B cell (primary cell): ENCODE measurements around the gene HES5.

Source experiments
- CTCF ChIP-seq: fragments of 200-600 bp; IDR thresholded peaks from one replicate; pipeline ENCODE4 v1.8.0; 2022; ENCODE audit warnings: antibody characterized with exemption, mild to moderate bottlenecking
- EZH2 ChIP-seq: IDR thresholded peaks from 2 replicates; pipeline ENCODE4 v1.6.1; 2012; ENCODE audit warnings: borderline replicate concordance, low read depth, mild to moderate bottlenecking, moderate library complexity, low read length; ENCODE audit not compliant: insufficient read depth, poor library complexity, severe bottlenecking

- no peak for TF ChIP-seq CTCF
- TF ChIP-seq EZH2, result no peak
These were observed 33.9 kb downstream of the HES5 start for GRCh38 chr1:2496087-2496622.
